Esophagus squamous epithelium (tissue), 4 donors: ENCODE data around the gene MECP2.

Source experiments
- CTCF ChIP-seq, 6 experiments: fragments of 450-650 bp in 4 of 6; fragments of 200-600 bp in 2 of 6; sonication (generic) in 2 of 6; IDR thresholded peaks; one replicate each; pipeline ENCODE4 v1.5.1; 2016 to 2019; ENCODE audit warnings: antibody characterized with exemption in 6 of 6, mild to moderate bottlenecking in 4 of 6, moderate library complexity in 4 of 6
- POLR2A ChIP-seq, 4 donors: fragments of 450-650 bp; IDR thresholded peaks; one replicate each; pipeline ENCODE4 v1.6.1; 2017; ENCODE audit warnings: antibody characterized with exemption in 4 of 4, mild to moderate bottlenecking in 4 of 4, moderate library complexity in 3 of 4

- TF ChIP-seq CTCF (IDR thresholded peaks at IDR 0.05) (no peak), POLR2A (IDR thresholded peaks at IDR 0.05) (no peak)
Observed at GRCh38 chrX:154049209-154050112, 48.1 kb downstream of the MECP2 start.
